Stimulated activated CD8-positive, alpha-beta memory T cell treated with anti-CD3 and anti-CD28 coated beads, Interleukin-7, amount 100 ng/mL, for 24 hours (primary cell): Measurements from ENCODE around the gene ADAM12.

Experiments
- DNase-seq: peaks from one replicate; pipeline ENCODE4 v3.0.0-alpha.2; 2020; ENCODE audit warnings: low read depth

Gene ADAM12

GRCh38 chr10:126014309-126014708 is 374.0 kb downstream of the ADAM12 start:
- DNase-seq: no peak

- DNase-seq: no peak
Observed at GRCh38 chr10:126013489-126014281, 374.6 kb downstream of the ADAM12 start.

- no peak for DNase-seq
Observed at GRCh38 chr10:126012485-126012884, 375.8 kb downstream of the ADAM12 start.

GRCh38 chr10:126011995-126012394 is 376.3 kb downstream of the ADAM12 start:
- no peak for DNase-seq

- DNase-seq: no peak
Observed at GRCh38 chr10:126009650-126010049, 378.6 kb downstream of the ADAM12 start.

- no peak for DNase-seq
Observed at GRCh38 chr10:126006906-126007305, 381.4 kb downstream of the ADAM12 start.

GRCh38 chr10:126006264-126006663 is 382.0 kb downstream of the ADAM12 start:
- DNase-seq: no peak

GRCh38 chr10:126004752-126005151 is 383.5 kb downstream of the ADAM12 start:
- no peak for DNase-seq

- no peak for DNase-seq
Observed at GRCh38 chr10:126001576-126001975, 386.7 kb downstream of the ADAM12 start.

GRCh38 chr10:125999694-126000093 is 388.6 kb downstream of the ADAM12 start:
- no peak for DNase-seq

GRCh38 chr10:125997586-125997985 is 390.7 kb downstream of the ADAM12 start:
- no peak for DNase-seq

GRCh38 chr10:125995726-125996304 is 392.5 kb downstream of the ADAM12 start:
- no peak for DNase-seq

GRCh38 chr10:125994601-125995000 is 393.7 kb downstream of the ADAM12 start:
- DNase-seq: no peak

- DNase-seq: no peak
Observed at GRCh38 chr10:125992254-125992653, 396.0 kb downstream of the ADAM12 start.

- no peak for DNase-seq
Observed at GRCh38 chr10:125991392-125991791, 396.9 kb downstream of the ADAM12 start.

GRCh38 chr10:125990974-125991373 is 397.3 kb downstream of the ADAM12 start:
- DNase-seq: no peak

- no peak for DNase-seq
Observed at GRCh38 chr10:125989791-125990190, 398.5 kb downstream of the ADAM12 start.

- DNase-seq: no peak
Observed at GRCh38 chr10:125985557-125986240, 402.6 kb downstream of the ADAM12 start.

GRCh38 chr10:125984865-125985495 is 403.3 kb downstream of the ADAM12 start:
- no peak for DNase-seq

- no peak for DNase-seq
Observed at GRCh38 chr10:125984346-125984745, 403.9 kb downstream of the ADAM12 start.

- DNase-seq: no peak
Observed at GRCh38 chr10:125983656-125984055, 404.6 kb downstream of the ADAM12 start.

GRCh38 chr10:125983161-125983560 is 405.1 kb downstream of the ADAM12 start:
- DNase-seq: no peak
